Measurements from ENCODE around the gene HDGFL3. TPM values are rescaled to one million over a fixed set of nuclear protein-coding genes. Genes with fewer than 3 reads are reported as not detected.
"Not testable (repeated sequence)": the region's sequence is repeated elsewhere in the genome, so short reads cannot be mapped to it uniquely, and the experiment has no call there.

HDGFL3 gene
- total RNA-seq, 2 donors from 2014 or later: 30.6 to 48.1 TPM

DNA sequence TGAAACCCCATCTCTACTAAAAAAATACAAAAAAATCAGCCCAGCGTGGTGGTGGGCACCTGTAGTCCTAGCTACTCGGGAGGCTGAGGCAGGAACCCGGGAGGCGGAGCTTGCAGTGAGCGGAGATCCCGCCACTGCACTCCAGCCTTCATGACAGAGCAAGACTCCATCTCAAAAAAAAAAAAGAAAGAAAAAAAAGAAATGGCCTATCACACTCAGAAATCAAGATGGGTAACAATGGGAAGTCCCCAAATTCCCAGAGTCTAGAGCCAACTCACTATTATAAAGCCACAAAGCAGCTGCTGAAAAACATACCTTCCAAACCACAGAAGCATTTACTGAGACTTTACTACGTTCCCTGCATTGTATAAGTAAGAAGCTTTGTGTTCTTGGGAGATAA, 7.5 kb downstream of the HDGFL3 start:
- intact Hi-C loops (cut with DNase I): no loop called here
- DNase-seq: no peak
- ATAC-seq: no peak

DNA sequence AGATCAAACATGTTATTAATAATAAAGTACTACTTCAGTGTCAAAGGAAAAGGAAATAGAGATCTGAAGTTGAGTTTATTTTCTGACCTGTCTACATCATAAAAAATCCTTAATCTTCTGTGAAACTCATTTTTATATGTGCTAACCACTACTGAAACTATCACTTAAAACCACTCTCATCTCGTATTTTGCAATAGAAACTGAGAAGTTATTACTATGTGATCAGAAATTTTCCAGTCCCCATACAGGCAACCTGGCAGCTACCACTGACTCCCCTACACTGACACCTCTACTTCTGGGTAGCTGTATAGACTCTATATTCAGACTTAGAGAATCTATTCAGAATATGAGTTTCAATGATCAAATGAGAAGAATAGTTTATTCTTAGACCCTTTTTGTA, 8.3 kb downstream of the HDGFL3 start:
- DNase-seq: no peak
- ATAC-seq: no peak
- intact Hi-C loops (cut with DNase I): no loop called here

DNA sequence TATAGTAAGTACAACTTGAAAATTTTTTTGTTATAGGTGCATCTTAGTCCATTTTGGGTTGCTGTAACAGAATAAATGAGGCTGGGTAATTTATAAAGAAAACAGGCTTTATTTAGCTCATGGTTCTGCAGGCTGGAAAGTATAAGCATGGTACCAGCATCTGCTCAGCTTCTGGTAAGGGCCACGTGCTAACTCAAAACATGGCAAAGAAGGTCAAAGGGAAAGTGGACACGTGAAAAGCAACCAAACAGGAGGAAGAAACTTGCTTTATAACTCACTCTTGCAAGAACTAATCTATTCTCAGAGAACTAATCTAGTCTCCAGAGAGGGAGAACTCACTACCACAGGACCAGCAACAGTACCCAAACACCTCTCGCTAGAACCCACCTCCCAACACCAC, 9.1 kb downstream of the HDGFL3 start:
- ATAC-seq (no peak), DNase-seq (no peak)
- intact Hi-C loops (cut with DNase I): no loop called here

DNA sequence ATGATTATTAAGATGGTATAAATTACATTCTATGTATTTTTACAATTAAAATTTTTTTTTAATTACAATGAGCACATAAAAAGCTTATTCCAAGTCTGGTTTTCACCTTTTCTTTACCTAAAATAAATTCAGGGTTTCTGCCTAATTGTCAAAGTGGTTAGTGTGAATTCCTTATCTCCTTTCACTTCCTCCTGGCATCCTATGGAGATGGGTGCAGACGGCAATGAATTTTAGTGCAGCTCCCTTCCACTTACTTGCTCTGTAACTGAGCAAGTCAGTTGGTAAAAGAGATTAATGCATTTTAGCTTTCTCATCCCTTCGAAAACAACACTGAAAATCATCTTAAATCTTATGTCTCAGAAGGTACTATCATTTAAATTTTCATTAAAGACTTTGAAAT, 13.1 kb downstream of the HDGFL3 start:
- intact Hi-C loops (cut with DNase I): no loop called here

DNA sequence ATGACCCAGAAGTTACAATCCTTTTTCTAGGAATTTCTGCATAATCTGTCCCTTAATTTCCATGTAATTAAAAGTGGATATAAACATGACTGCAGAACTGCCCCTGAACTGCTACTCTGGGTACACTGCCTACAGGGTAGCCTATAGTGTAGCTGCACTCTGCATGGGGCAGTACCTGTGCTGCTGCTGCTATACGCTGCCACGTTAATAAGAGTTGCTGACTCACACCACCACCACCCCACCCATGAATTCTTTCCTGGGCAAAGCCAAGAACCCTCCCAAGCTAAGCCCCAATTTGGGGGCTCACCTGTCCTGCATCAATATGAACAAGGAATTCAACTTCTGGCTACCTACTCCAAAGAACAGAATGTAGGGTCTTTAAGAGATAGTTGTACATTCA, 13.9 kb downstream of the HDGFL3 start:
- ATAC-seq: no peak
- intact Hi-C loops (cut with DNase I): no loop called here
- no peak for DNase-seq

More for the DNA sequence above, 13.1 kb downstream of the HDGFL3 start:
- DNase-seq (no peak), ATAC-seq (no peak)

DNA sequence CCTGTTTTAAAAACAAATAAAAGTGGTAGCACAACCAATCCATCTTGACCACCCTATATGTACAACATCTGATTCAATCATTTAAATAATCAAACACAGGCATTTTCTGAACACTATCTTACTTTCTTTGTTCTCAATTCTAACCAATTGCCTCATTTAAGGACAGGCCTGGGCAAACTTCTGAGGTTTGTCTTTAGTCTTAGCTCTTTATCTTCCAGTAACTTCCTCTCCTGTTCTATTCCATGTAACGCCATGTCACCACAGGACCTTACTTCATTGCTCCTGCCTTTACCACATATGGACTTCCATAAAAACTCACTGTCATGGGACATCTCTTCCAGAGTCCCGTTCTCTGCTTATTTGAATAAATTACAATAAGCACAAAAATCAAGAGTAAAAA, 14.9 kb downstream of the HDGFL3 start:
- intact Hi-C loops (cut with DNase I): no loop called here
- ATAC-seq (no peak), DNase-seq (no peak)

DNA sequence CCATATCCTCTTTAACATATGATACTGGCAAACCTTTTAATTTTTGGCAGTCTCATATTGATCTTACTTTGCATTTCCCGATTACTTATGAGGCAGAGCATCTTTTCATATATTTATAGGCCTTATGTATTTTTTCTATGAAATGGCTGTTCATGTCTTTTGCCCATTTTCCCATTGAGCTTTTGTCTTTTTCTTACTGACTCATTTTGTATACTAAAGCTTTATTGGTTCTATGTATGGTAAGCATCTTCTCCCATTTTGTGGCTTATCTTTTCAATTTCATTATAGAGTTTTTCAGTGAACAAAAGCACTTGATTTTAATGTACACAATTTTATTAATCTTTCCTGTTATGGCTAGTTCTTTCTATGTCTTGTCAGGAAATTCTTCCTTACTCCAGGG, 17.2 kb downstream of the HDGFL3 start:
- intact Hi-C loops (cut with DNase I): no loop called here
- no peak for DNase-seq
- no peak for ATAC-seq

DNA sequence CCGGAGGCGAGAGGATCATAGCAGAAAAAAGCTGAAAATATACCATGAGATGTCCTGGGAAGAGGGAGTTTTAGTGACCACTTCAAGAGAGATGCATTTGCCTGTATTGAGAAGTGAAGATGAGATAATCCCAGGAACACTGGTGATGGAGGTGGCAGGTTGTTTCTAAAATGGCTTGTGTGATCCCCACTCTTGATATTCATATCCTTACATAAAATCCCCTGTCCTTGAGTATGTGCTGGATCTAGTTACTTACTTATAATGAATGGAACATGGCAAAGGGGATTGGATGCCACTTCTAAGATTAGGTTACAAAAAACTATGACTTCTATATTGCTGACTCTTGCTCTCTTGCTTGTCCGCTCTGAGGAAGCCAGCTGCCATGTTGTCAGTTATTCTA, 22.1 kb downstream of the HDGFL3 start:
- intact Hi-C loops (cut with DNase I): no loop called here
- DNase-seq (no peak), ATAC-seq (no peak)

DNA sequence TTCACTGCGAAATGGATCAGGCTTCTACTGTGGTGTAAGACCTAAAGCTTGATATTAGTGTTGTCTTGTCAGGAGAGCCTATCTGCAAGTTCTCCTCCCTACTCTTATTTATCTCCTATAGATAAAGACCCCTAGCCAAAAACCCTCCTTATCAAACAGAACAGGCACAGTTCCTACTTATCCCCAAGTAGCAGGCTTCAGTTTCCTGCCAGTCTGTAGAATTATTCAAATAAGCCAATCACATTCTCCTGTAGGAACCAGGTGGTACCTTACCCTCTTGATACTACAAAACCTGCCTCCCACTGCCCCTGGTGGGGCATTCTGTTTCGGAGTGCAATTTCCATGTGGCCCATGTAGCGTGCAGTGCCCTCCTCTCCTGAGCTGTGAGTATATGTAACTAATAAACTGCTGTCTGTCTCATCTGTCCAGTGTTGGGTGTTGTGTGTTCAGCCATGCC, 28.7 kb downstream of the HDGFL3 start:
- intact Hi-C loops (cut with DNase I): no loop called here
- DNase-seq: no peak
- ATAC-seq: no peak

DNA sequence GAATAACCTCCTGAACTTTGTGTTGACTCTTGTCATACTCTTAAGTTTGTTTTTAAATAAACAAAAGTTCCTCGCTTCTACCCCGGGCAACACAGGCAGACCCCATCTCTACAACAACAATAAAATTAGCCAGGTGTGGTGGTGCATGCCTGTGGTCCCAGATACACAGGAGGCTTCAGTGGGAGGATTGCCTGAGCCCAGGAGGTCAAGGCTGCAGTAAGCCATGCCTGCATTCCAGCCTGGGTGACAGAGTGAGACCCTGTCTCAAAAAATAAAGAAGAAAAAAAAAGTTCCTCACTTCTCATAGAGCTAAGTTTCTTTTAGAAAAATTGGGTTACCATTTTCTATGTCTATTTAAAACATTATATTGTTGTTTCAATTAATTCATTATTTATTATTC, 29.2 kb downstream of the HDGFL3 start:
- intact Hi-C loops (cut with DNase I): no loop called here
- ATAC-seq: no peak
- DNase-seq: no peak

DNA sequence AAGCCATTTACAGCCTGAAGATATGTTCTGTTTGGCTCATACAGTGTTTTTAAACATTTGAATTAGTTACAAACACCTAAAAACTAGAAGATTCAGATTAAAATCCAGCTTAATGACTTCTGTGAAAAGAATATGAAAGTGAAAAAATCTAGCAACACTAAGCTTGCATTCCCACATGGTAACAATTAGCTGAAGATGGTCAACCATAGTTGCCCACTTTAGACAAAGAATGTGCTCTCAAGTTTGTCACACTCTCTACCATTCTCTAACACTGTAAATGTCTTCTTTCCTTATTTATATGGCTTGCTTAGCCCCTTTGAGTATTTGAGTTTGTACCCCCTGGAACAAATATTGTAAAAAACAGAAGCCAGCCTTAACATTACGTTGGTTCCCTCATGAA, 32.7 kb downstream of the HDGFL3 start:
- DNase-seq (no peak), ATAC-seq (no peak)
- intact Hi-C loops (cut with DNase I): no loop called here

DNA sequence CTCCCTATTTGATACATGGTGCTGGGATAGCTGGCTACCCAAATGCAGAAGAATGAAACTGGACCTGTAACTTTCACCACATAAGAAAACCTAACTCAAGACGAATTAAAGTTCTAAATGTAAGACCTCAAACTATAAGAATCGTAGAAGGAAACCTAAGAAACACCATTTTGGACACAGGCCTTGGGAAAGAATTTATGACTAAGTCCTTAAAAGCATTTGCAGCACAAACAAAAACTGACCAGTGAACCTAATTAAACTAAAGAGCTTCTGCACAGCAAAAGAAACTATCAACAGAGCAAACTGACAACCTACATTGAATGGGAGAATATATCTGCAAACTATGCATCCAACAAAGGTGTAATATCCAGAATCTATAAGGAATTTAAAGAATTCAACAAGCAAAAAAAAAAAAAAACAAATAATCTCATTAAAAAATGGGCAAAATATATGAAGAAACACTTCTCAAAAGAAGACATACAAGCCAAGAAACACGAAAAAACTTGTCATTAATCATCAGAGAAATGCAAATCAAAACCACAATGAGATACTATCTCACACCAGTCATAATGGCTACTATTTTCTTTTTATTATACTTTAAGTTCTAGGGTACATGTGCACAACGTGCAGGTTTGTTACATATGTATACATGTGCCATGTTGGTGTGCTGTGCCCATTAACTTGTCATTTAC, 37.0 kb downstream of the HDGFL3 start:
- ATAC-seq (no peak), DNase-seq (no peak)
- intact Hi-C loops (cut with DNase I): no loop called here

DNA sequence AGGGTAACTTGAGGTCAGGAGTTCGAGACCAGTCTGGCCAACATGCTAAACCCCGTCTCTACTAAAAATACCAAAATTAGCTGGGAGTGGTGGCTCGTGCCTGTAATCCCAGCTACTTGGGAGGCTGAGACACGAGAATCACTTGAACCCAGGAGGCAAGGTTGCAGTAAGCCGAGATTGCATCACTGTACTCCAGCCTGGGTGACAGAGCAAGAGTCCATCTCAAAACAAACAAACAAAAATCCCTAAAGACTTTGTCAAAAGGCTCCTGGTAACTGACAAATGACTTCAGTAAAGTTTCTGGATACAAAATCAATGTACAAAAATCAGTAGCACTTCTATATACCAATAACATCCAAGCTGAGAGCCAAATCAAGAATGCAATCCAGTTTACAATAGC, 38.0 kb downstream of the HDGFL3 start:
- intact Hi-C loops (cut with DNase I): not testable (repeated sequence)

DNA sequence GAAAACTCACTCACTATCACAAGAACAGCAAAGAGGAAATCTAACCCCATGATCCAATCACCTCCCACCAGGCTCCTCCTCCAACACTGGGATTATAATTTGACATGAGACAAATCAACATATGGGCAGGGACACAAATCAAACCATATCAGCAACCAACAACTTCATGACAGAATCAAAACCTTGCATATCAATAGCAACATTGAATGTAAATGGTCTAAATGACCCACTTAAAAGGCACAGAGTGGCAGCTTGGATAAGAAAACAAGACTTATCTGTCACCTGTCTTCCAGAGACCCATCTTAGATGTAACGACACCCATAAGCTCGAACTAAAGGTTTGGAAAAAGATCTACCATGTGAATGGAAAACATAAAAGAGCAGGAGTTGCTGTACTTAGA, 40.8 kb downstream of the HDGFL3 start:
- intact Hi-C loops (cut with DNase I): no loop called here
- DNase-seq (no peak), ATAC-seq (no peak)

More for the DNA sequence above, 38.0 kb downstream of the HDGFL3 start:
- not testable (repeated sequence) for ATAC-seq, DNase-seq

DNA sequence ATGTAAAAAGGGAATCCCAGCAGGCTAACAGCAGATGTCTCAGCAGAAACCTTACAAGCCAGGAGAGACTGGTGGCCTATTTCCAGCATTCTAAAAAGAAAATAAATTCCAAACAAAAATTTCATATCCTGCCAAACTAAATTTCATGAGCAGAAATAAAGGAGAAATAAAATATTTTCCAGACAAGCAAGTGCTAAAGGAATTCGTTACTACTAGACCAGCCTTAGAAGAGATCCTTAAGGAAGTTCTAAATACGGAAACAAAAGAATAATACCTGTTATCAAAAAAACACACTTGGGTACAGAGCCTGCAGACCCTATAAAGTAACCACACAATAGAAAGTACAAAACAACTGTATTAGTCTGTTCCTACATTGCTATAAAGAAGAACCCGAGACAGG, 41.4 kb downstream of the HDGFL3 start:
- intact Hi-C loops (cut with DNase I): no loop called here
- ATAC-seq (no peak), DNase-seq (no peak)

DNA sequence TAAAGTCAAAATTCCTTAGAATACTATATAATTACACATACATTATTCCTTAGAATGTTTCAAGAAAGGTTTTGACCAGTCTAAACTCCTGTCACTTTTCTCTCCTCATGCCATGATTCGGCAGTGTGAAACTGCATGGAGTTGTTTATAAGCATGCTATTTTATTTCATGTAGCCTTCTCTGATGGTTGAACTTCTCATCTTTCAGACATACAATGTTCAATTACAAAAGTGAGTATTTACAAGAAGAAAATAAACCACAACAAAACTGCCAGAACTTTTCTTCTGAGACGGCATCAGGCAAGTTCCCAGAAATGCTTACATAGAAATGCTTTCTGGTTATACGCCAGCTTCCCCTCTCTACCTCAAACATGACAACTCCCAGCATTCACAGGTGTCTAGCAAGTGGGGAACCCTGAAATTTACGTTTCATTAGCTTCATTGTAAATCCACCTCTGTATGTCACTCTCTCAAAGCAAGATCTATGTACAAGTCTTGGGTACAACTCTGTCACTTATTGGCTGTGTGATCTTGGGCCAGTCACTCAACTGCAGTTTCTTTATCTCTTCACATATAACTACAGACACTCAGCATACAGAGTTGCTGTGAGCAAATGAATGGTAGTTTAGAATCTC, 42.7 kb downstream of the HDGFL3 start:
- ATAC-seq: no peak
- no peak for DNase-seq
- intact Hi-C loops (cut with DNase I): no loop called here

DNA sequence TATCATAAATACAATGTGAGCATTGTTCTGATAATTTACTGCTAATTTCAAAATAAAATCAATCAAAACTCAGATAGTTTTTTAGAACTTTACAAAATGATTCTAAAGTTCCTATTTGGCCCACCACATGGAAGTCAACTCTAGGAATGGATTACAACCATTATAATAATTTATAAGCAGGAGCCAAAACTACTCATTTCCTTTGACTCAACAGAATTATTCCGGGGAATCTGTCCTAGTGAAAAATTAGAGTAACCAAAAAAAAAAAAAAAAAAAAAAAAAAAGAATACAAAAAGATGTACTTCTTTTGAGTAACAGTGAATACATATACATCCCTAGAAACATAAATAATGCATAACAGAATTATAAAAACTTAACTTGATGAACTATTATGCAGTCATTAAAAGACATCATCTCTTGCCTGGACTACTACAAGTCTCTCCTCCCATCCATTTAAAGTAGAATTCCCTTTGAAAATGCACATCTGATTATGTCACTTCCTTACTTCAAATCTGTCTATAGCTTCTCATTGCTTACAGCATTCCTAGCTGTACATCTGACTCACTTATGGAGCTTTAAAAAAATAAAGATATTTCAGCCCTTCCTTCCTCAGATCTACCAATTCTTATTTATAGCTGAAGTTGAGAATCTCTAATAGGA, 43.4 kb downstream of the HDGFL3 start:
- intact Hi-C loops (cut with DNase I): no loop called here
- no peak for DNase-seq
- no peak for ATAC-seq

DNA sequence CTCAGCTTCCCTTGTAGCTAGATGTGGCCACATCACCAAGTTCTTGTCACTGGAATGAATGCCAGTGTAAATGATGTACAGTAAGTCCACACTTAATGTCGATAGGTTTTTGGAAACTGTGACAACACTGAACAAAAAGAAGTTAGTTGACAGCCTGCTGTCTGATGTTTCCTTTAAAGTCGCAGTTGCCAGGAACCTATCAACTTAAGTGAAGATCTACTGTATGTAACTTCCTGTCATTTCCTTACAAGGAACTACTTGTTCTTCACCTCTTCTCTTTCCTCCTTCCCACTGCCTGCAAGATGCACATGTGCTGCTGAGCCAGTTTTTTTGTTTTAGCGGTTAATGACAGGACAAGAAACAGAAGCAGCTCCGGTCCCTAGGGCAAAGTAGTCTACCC, 44.6 kb downstream of the HDGFL3 start:
- DNase-seq (no peak), ATAC-seq (no peak)
- intact Hi-C loops (cut with DNase I): no loop called here

DNA sequence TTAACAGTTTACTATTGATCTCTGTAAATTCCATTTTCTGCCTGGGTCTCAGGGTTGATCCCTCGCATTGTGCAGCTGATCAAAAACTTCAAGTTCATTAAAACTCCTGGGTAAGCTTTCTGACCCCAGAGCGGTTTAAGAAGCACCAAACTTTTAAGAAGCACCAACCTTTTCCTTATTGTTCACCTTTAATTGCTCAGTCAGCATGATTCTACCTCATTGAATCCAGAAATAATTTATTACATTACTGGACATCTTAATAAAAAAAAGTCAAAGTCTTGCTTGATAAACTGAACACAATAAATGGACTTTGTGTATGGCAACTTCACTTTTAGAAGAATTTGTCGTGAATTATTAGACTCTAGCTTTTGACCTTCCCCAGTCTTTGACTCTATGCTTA, 46.9 kb downstream of the HDGFL3 start:
- DNase-seq (no peak), ATAC-seq (no peak)
- intact Hi-C loops (cut with DNase I): no loop called here

DNA sequence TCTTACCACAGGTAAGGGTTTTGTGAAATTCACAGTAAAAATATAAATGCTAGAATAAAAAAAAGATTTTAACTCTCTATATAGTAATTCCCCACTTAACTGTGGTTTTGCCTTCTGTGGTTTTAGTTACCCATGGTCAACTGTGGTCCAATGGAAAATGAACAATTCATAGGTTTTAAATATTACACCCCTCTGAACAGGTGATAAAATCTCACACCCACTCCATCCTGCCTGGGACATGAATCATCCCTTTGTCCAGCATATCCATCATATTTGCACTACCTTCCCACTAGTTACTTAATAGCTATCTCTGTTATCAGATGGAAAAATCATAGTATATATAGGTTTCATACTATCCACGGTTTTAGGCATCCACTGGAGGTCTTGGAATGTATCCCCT, 49.2 kb downstream of the HDGFL3 start:
- intact Hi-C loops (cut with DNase I): no loop called here
- no peak for ATAC-seq
- no peak for DNase-seq

DNA sequence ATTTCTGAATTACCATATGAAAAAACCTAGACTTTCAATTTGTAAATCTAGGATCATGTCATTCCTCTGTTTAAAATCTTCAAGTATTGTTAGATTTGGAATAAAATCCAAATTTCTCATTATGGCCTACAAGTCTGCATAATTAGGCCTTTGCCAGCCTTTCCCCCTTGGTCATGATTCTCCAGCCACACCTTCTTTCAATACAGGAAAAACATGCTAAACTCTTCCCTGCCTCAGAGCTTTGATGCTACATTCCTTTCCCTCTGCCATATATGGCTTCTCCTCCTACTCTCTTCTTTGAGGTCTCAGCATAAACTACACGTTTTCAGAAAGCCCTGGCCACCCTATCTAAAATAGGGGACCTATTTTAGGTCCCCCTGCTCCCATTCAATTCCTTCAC, 51.7 kb downstream of the HDGFL3 start:
- DNase-seq (no peak), ATAC-seq (no peak)
- intact Hi-C loops (cut with DNase I): no loop called here

Measured in left cardiac atrium (tissue), 4 donors.